Iris pigment epithelial cell (primary cell): ENCODE data around the gene CCDC66.
"Not testable (repeated sequence)": the region's sequence is repeated elsewhere in the genome, so short reads cannot be mapped to it uniquely, and the experiment has no call there.

Source experiments
- DNase-seq: peaks from one replicate; pipeline ENCODE4 v3.0.0-alpha.2; 2011; ENCODE audit warnings: low read depth

CCDC66 gene

DNA sequence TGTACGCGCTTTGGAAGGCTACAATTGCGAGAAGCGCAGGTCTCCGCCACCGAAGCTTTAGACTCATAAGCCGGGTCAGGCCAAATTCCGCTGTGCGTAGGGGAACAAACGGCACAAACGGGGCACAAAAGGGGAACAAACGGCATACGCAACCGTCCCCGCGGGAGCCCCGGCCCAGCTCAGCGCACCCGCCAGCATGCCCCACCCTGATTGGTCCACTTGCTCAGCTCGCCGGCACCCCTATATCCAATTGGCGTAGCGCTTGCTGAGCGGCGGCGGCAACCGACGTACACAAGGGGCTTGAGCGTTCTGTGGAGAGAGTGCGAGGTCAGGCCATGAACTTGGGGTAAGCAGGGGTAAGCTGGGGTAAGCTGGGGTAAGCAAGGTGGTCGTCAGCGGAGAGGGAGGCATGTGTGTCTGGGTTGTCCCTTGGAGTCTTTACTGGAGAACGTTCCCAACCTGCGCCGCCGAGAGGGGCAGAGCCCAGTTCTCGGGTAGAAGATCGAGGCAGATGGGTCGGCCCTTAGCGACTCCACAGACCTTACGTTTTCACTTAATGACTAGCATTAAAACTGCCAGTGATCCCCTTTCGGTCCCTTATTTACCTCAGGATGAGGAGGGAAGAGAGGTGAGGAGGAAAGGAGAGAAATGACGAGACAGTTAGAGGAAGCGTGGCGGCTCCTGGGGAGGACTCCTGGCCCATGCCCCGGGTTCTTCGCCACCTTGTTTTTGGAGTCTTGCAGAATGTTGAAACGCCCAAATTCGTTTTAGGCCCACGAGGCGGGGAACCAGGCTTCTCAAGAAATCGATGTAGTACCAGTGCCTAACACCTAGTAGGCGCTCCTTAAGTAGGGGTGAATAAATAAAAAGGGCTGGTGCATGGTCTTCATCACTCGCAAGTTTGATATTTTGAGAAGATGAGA is at the start of gene CCDC66:
Gene CCDC66 (plus strand): TSS at position 268 of the 923 bp plus-strand sequence. CDS start 68 bp downstream, at position 336.
- DNase-seq = peak; percentile 95

DNA sequence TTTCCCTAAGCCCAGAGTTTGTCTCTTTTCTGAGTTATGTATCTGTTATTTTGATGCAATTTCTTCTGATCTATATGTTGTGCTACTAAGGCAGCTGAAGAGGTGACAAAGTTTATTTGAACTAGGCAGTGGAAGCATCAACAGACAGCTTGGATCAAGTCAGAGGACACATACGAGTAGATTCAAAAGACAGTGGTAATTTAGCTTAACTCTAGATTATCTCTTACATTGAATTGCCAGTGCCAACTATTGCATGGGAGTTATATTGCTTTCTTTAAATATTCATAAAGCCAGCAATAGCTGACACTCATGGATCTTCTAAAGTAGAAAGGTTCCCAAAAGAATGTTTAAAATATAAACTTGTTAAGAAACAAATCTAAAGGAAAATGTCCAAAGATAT is 37.3 kb upstream of the CCDC66 start:
- no peak for DNase-seq

DNA sequence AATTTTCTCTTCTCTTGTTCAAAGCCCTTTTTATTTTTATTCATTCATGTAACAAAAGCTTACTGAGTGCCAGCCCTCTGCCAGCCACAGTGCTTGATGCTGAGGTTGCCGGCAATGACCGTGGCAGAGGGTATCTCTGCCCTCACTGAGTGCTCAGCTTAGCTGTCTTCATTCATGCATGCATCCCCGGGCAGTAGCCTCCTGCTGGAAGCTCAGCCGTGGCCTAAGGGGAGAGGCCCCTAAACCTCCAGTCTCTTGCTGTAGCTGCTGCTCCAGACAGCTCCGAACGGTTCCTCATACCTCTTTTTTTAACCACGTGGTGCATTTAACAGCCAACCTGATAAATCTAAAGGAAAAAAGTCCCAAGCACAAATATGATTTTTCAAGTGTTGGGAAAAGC is 34.6 kb upstream of the CCDC66 start:
- DNase-seq = no peak

DNA sequence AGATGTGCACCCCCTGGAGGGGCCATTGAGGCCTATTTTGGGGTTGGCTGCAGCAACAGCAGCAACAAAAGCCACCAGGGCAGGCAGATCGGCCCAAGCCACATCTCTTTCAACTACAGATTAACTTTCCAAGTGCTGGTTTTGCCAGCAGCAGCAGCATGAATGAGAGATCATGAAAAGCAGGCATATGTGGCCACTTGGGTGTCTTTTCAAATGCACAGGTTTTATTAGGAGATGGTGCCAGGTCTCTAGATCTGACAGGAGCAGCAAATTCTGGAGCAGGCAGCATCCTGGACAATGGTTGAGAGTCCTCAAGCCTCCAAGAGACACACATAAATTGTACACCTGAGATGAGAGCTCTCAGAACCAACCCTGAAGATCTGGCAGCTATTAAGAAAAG is 31.7 kb upstream of the CCDC66 start:
- no peak for DNase-seq

DNA sequence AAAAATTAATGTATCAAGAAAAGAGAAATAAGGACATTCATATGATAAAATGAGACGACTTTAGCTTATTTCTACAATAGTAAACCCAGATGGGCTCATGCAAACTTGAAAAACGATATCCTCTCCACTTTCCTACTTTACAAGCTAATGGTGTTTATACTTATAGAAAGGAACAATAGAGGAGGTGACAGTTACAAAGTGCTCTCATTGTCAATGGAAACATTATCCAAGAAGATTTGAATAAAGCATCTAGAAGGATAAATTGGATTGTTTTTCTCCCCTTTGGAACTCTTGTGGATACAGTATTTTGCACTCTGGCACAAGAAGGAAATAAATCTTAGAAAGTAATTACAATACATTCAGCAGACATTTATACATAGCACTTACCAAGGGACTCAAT is 20.2 kb upstream of the CCDC66 start:
- no peak for DNase-seq

DNA sequence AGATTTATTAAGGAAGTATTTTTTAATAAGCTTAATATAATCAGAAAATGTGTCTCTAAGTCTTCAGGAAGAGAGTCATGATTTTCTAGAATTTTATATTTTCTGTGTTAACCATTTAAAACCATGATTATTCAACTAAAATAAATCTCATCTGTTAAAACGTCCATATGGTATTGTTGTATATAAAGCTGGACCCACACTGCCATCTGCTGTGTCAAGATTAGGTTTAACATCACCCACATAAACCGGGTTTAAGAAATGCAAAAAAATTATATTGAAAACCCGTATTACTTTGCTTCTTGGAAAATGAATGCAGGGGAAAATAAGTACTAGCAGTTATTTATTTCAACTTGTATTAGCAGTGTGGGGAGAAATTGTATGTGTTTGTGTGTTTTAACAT is 9.5 kb upstream of the CCDC66 start:
- DNase-seq = peak; percentile 12

DNA sequence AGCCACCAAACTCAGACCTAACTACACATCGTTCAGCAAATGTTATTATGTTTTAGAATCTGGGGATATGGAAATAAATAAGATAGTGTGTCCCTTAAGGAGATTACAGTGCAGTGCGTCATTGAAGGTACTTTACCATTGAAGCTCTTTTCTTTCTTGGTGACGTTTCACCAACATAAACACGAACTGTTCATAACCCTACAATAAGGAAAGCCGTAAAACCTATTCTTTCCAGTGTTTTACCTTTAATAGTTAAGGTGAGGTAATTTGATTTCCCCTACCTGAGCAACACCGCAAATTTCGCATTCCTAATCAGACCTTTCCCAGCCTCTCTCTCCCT is 826 bp downstream of the CCDC66 start:
- no peak for DNase-seq

DNA sequence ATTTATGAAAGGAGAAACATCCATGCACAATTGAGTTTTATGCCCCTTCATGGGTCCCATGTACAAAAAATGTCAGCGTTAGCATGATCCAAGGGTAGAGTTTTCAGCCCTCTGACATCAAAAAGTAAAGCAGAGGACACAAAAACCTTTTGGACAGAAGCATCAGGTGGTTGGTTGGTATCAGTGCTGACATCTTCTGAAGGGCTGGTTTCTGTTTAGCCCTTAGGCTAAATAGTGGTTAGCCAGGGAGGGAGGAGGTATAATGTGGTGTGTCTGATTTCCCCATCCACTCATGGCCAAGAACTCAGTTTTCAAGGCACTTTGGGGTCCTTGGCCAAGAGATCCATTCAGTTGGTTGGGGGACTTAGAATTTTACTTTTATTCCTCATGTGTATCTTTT is 16.5 kb downstream of the CCDC66 start:
- no peak for DNase-seq

DNA sequence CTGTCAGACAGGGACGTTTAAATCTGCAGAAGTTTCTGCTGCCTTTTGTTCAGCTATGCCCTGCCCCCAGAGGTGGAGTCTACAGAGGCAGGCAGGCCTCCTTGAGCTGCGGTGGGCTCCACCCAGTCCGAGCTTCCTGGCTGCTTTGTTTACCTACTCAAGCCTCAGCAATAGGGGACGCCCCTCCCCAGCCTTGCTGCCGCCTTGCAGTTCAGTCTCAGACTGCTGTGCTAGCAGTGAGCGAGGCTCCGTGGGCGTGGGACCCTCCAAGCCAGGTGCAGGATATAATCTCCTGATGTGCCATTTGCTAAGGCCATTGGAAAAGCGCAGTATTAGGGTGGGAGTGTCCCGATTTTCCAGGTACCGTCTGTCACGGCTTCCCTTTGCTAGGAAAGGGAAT is 25.0 kb downstream of the CCDC66 start:
- DNase-seq = not testable (repeated sequence)

DNA sequence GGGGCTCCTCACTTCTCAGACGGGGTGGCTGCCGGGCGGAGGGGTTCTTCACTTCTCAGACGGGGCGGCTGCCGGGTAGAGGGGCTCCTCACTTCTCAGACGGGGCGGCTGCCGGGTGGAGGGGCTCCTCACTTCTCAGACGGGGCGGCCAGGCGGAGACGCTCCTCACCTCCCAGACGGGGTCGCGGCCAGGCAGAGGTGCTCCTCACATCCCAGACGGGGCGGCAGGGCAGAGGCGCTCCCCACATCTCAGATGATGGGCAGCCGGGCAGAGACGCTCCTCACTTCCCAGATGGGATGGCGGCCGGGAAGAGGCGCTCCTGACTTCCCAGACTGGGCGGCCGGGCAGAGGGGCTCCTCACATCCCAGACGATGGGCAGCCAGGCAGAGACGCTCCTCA is 27.3 kb downstream of the CCDC66 start:
- DNase-seq = not testable (repeated sequence)

DNA sequence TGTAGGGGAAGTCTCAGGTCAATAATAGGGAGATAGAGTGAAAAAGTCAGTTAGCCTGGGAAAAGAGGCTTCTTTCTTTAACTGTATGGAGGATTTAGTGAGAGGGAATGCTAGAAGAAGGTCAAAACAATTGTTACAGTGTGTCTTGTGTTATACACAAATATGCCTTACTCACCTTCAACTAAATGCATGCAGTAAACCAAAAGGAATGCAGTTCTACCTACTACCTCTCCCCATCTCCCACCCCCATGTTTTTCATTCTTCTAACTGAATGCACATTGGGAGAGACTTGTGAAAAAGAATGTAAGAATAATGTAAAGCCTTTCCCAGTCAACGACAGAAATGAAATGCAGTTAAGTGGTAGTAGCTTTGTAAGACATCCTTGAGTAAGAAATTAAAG is 33.8 kb downstream of the CCDC66 start:
- peak; percentile 26 for DNase-seq

DNA sequence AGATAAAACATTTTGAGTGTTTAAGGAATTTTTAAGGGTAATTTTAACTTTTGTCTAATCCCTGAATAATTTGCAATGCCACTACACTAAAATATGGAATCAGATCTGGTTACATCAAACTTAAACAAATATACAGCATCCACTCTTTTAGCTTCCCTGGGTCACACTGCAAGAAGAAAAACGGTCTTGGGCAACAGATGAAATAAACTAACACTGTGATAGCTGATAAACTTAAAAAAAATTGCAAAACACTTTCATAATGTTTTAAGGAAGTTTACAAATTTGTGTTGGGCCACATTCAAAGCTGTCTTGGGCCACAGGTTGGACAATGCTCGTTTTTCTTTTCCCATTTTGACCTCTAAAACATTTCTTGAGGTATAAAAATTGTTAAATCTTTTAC is 34.3 kb downstream of the CCDC66 start:
- peak; percentile 67 for DNase-seq

DNA sequence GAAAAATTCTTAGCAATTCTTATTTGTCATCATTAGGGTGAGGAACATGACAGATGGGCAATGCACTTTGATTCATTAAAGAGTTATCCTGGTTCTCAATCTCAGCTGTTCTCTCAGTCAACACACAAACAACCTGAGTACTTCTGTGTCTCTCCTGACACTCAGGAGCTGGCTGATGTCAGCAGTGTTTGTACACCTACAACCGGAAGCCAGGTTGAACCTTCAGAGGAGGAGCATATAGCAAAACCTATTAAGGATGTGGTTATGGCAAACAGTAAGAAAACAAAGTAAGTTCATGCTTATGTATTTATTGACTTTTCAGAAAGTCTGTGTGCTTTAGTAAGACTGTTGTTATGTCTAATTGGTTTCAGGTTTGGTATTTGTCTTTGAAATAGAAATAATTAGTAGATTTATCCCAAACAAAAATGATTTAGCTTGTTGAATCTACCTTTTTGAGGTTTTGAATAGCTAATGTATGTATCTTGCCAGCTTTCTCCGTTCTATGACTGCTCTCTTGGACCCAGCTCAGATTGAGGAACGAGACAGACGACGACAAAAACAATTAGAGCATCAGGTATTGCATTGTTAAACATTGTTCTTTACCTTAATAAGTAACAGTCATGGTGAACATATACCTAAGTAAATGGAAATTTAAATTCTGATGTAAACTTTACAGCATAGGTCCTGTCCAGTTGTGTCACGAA is 36.6 kb downstream of the CCDC66 start:
- no peak for DNase-seq

DNA sequence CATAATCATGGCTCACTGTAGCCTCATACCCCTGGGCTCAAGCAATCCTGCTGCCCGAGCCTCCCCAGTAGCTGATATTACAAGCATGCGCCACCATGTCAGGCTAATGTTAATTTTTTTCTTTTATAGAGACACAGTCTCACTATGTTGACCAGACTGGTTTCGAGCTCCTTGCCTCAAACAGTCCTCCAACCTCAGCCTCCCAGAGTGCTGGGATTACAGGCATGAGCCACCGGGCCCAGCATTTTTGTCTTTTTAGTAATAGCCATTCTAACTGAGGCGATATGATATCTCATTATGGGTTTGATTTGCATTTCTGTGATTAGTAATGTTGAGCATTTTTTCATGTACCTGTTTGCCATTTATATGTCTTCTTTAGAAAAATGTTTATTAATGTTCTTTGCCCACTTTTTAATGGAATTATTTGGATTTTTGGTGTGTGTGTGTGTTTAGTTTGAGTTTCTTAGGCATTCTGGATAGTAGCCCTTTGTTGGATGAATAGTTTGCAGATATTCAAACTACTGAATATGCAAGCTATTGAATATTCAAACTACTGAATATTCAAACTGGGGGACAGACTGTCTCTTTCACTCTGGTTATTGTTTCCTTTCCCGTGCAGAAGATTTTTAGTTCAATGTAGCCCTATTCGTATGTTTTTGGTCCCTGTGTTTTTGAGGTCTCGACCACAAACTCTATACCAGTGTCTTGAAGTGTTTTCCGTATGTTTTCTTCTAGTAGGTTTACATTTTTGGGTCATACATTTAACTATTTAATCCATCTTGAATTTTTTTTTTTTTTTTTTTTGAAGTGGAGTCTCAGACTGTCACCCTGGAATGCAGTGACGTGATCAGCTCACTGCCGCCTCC is 39.2 kb downstream of the CCDC66 start:
- DNase-seq = no peak

DNA sequence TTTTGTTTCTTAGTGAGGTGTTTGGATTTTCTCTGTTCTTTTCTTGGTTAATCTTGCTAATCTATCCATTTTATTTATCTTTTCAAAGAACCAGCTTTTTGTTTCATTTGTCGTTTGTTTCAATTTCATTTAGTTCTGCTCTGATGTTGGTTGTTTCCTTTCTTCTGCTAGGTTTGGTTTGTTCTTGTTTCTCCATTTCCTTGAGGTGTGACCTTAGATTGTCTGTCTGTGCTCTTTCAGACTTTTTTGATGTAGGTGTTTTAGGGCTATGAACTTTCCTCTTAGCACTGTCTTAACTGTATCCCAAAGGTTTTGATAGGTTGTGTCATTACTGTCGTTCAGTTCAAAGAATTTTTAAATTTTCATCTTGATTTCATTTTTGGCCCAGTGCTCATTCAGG is 51.5 kb downstream of the CCDC66 start:
- not testable (repeated sequence) for DNase-seq

DNA sequence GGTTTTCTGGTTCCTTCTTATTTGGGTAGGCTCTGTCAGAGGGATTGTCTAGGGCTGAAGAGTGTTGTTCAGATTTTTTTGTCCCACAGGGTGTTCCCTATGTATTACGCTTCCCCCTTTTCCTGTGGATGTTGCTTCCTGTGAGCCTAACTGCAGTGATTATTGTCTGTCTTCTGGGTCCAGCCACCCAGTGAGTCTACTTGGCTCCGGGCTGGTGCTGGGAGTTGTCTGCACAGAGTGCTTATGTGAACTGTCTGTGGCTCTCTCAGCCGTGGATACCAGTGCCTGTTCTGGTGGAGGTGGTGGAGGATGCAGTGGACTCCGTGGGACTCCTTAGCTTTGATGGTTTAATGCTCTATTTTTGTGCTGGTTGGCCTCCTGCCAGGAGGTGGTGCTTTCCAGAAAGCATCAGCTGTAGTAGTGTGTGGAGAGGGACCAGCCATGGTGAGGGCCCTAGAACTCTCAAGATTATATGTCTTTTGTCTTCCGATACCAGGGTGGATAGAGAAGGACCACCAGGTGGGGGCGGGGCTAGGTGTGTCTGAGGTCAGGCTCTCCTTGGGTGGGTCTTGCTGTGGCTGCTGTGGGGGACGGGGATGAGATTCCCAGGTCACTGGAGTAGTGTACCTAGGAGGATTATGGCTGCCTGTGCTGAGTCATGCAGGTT is 53.8 kb downstream of the CCDC66 start:
- DNase-seq = no peak

DNA sequence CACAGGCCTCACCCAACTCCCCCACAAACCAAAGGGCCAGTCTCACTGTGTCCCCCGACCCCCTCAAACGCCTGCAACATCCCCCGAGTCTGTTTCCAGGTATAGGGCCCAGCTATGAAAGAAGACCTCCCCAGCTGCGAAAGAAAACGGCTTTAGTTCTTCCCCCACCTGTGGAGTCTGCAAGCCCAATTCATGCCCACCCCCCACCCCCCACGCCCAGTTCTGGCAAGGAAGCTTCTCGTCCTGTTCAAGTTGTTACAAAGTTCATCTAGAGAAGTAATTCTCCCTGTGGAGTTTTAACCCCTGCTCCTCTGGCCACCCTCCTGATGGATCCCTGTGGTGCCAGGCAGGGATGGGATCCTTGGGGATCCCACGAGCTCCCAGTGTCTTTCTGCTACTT is 54.4 kb downstream of the CCDC66 start:
- DNase-seq = no peak

DNA sequence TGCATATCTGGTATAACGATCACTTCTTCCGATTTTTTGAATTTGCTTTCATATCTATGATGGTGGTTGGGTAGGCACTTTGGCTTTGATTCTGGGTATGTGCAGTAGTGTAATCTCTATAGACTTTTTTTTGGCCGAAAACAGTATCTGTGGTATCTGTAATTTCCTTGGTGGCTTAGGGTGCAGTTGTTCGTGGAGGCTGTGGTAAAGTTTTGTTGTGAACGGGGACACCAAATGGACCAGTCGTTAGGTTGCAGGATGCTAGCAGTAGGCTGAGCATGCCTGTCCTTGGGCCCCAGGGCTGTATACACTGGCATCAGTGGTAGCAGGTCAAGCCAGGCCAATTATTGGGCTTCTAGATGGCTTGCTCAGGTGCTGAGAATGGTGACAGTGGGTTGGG is 55.2 kb downstream of the CCDC66 start:
- no peak for DNase-seq

DNA sequence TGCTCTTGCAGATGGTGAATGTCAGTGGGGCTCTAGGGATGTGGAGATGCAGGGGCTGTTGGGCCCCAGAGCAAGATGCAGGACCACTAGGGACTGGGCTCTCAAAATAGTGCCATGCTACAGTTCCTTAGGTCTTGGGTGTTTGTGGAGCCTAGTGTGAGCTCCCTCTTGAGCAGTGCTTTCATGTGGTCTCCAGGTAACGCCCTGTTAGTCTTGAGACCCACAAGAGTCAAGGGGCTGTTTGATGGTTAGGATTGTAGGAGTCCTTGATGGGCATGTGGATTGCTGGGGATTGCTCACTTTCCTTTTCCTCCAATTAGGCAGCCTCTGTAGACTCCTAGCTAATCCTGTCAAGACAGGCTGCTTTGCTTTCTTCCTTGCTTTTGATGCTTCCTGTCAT is 56.0 kb downstream of the CCDC66 start:
- DNase-seq = no peak

DNA sequence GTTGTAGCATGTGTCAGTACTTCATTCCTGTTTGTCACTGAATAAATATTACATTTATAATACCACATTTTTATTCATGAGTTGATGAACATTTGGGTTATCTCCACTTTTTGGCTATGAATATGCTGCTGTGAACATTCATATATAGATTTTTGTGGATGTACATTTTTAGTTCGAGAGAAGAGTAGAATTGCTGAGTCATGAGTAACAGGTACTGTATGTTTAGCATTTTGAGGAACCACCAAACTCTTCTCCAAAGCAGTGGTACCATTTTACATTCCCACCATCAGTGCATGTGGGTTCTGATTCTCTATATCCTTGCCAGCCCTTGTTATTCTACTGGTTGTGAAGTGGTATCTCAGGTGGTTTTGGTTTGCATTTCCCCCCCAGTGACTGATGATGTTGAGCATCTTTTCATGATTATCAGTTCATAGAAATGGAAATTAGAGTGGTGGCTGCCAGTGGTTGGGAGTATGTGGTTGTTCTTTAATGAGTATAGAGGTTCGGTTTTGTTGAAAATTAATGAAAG is 59.6 kb downstream of the CCDC66 start:
- DNase-seq = no peak

DNA sequence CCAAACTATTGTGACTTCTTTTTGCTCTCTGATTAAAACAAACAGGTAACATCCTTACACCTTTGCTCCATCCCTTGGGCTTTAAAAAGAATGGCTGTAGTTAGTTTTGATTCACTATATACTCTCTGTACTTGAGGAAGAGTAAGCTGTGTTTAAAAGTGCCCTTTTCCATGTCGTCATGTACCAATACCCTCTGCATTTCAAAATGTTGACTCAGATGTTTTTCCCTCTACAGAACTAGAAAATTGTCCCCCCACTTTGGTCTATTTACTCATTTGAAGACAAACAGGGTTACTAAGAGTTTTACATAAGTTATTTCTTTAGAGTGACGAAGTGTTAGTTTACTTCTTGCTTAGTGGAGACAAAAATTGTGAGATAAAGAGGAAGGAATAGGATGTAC is 63.4 kb downstream of the CCDC66 start:
- DNase-seq = peak; percentile 61

DNA sequence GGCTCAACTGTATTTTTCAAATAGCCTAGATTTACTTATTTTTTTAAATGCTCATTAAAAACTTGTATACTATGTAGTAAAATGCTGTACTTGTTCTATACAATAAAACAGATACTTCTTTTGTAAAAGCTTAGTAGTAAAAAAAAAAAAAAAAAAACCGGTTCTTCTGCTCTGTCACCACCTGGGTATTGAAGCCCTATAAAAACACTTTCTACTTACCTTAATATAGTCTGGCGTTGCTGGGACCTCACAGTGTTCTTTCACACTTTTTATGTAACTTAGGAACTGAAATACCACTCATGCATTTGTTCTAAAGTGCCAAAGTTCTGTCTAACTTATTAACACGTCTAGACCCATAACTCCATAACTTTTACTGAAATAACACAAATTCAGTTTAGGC is 64.7 kb downstream of the CCDC66 start:
- DNase-seq = no peak
